ENCODE data around the gene C1QTNF3. TPM values are rescaled to one million over a fixed set of nuclear protein-coding genes. Genes with fewer than 3 reads are reported as not detected.

C1QTNF3 gene
- total and polyA plus RNA-seq, 2 experiments from 2014 or later = 1.7 to 2.0 TPM

DNA sequence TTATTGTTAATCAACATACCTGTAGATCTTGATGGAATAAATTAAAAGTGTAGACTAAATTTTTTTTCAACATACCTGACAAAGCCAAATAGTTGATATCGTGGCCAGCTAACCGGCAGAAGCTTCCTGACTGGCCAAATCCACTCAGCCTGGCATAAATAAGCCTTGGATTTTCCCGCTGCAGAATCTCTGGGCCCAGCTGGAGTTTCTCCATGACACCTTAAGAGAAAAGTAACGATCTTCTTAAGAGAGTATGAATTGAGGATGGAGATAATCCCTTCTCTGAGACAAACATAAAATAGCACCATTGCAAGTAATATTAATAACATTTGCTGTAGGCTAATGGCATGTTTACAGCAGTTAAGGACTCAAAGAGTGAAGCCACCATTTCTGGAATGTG, 37.3 kb downstream of the C1QTNF3 start (continued):
- TF ChIP-seq, protein P1, sequence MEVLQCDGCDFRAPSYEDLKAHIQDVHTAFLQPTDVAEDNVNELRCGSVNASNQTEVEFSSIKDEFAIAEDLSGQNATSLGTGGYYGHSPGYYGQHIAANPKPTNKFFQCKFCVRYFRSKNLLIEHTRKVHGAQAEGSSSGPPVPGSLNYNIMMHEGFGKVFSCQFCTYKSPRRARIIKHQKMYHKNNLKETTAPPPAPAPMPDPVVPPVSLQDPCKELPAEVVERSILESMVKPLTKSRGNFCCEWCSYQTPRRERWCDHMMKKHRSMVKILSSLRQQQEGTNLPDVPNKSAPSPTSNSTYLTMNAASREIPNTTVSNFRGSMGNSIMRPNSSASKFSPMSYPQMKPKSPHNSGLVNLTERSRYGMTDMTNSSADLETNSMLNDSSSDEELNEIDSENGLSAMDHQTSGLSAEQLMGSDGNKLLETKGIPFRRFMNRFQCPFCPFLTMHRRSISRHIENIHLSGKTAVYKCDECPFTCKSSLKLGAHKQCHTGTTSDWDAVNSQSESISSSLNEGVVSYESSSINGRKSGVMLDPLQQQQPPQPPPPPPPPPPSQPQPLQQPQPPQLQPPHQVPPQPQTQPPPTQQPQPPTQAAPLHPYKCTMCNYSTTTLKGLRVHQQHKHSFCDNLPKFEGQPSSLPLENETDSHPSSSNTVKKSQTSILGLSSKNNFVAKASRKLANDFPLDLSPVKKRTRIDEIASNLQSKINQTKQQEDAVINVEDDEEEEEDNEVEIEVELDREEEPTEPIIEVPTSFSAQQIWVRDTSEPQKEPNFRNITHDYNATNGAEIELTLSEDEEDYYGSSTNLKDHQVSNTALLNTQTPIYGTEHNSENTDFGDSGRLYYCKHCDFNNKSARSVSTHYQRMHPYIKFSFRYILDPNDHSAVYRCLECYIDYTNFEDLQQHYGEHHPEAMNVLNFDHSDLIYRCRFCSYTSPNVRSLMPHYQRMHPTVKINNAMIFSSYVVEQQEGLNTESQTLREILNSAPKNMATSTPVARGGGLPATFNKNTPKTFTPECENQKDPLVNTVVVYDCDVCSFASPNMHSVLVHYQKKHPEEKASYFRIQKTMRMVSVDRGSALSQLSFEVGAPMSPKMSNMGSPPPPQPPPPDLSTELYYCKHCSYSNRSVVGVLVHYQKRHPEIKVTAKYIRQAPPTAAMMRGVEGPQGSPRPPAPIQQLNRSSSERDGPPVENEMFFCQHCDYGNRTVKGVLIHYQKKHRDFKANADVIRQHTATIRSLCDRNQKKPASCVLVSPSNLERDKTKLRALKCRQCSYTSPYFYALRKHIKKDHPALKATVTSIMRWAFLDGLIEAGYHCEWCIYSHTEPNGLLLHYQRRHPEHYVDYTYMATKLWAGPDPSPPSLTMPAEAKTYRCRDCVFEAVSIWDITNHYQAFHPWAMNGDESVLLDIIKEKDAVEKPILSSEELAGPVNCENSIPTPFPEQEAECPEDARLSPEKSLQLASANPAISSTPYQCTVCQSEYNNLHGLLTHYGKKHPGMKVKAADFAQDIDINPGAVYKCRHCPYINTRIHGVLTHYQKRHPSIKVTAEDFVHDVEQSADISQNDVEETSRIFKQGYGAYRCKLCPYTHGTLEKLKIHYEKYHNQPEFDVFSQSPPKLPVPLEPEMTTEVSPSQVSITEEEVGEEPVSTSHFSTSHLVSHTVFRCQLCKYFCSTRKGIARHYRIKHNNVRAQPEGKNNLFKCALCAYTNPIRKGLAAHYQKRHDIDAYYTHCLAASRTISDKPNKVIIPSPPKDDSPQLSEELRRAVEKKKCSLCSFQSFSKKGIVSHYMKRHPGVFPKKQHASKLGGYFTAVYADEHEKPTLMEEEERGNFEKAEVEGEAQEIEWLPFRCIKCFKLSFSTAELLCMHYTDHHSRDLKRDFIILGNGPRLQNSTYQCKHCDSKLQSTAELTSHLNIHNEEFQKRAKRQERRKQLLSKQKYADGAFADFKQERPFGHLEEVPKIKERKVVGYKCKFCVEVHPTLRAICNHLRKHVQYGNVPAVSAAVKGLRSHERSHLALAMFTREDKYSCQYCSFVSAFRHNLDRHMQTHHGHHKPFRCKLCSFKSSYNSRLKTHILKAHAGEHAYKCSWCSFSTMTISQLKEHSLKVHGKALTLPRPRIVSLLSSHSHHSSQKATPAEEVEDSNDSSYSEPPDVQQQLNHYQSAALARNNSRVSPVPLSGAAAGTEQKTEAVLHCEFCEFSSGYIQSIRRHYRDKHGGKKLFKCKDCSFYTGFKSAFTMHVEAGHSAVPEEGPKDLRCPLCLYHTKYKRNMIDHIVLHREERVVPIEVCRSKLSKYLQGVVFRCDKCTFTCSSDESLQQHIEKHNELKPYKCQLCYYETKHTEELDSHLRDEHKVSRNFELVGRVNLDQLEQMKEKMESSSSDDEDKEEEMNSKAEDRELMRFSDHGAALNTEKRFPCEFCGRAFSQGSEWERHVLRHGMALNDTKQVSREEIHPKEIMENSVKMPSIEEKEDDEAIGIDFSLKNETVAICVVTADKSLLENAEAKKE (CRISPR knock-in tag; IDR thresholded peaks at IDR 0.05) = no peak
- no peak for TF ChIP-seq STAT1 (IDR thresholded peaks at IDR 0.05; ENCODE audit: unreplicated experiment)
- TF ChIP-seq POLR2AphosphoS5 (IDR thresholded peaks at IDR 0.05; ENCODE audit: low read depth) = no peak
- no peak for TF ChIP-seq EZH2phosphoT487 (IDR thresholded peaks at IDR 0.05; ENCODE audit: unreplicated experiment)

DNA sequence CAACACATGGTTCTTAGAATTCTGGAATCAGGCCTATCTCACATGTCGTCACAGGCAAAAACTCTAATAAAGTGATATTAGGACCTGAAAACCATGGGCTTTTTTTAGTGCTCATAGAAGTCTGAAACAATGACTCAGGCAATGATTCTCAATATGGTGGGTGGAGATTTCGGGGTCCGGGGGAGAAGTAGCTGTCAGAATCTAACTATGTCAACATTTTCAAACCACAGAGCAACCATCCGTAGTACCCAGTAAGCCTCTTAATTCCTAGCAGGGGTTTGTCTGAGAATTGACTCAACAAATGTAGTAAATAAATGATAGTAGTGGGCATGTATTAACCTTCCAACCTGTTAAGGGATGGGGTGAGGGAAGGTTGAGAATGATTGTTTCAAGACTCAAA, 37.8 kb downstream of the C1QTNF3 start:
- Histone ChIP-seq H3K9me2 (ENCODE audit: insufficient read depth) (no peaks in the 10 kb centered on the region), H3K36me3 (ENCODE audit: insufficient read depth) (0 out of 2 replicates have a peak, but pooled peaks cover 3% of the 10 kb centered on the region), H3K4me3 (no peak overlapping the region), H3F3A (replicated peaks; ENCODE audit: low read depth) (no peaks in the 10 kb centered on the region), H3K27ac (ENCODE audit: low read depth) (no peak overlapping the region), H2AFZ (no peak overlapping the region), H3K4me2 (no peak overlapping the region), H3K79me2 (replicated peaks; ENCODE audit: insufficient read depth) (no peaks in the 10 kb centered on the region), H3K27me3 (ENCODE audit: insufficient read depth) (no peaks in the 10 kb centered on the region), H4K20me1 (replicated peaks; ENCODE audit: insufficient read depth) (no peaks in the 10 kb centered on the region), H3K4me1 (ENCODE audit: insufficient read depth) (peaks cover 6% of the 10 kb centered on the region; the same call in 1 of the 2 replicates)
- ATAC-seq = no peak
- DNase-seq (ENCODE audit: low spot score) = no peak
- Mint-ChIP-seq H3K9me3 (no peaks in the 10 kb centered on the region), H3K27ac (no peak overlapping the region), H3K4me1 (peaks cover 18% of the 10 kb centered on the region), H3K27me3 (ENCODE audit: insufficient read depth, low read depth, poor library complexity) (peaks cover 10% of the 10 kb centered on the region), H3K4me3 (no peak overlapping the region), H3K36me3 (ENCODE audit: low read depth) (peaks cover 11% of the 10 kb centered on the region)
- no peak for TF ChIP-seq STAT1 (IDR thresholded peaks at IDR 0.05; ENCODE audit: unreplicated experiment)
- TF ChIP-seq EZH2phosphoT487 (IDR thresholded peaks at IDR 0.05; ENCODE audit: unreplicated experiment) = no peak
- no peak for TF ChIP-seq POLR2AphosphoS5 (IDR thresholded peaks at IDR 0.05; ENCODE audit: low read depth)
- TF ChIP-seq ZNF331 (CRISPR knock-in tag; IDR thresholded peaks at IDR 0.05; ENCODE audit: low read depth) = no peak
- no peak for TF ChIP-seq EZH2 (IDR thresholded peaks at IDR 0.05; ENCODE audit: low read depth, unreplicated experiment)
- TF ChIP-seq ZNF114 (CRISPR knock-in tag; IDR thresholded peaks at IDR 0.05) = no peak
- TF ChIP-seq NANOG (IDR thresholded peaks at IDR 0.05; ENCODE audit: borderline replicate concordance) = no peak
- no peak for TF ChIP-seq REST (IDR thresholded peaks at IDR 0.05; ENCODE audit: unreplicated experiment)

Measured in GM23338 (cell line).